HG03575 (cell line): ENCODE data around the gene DNAJC5.
"Not testable (repeated sequence)": the region's sequence is repeated elsewhere in the genome, so short reads cannot be mapped to it uniquely, and the experiment has no call there.

Source experiments
- ATAC-seq: cut with Tn5 transposase; IDR thresholded peaks from one replicate; pipeline ENCODE4 v1.9.1; 2021; ENCODE audit not compliant: unreplicated experiment, insufficient number of reproducible peaks, low FRiP score; ENCODE audit errors: extremely low read depth

Gene DNAJC5

DNA sequence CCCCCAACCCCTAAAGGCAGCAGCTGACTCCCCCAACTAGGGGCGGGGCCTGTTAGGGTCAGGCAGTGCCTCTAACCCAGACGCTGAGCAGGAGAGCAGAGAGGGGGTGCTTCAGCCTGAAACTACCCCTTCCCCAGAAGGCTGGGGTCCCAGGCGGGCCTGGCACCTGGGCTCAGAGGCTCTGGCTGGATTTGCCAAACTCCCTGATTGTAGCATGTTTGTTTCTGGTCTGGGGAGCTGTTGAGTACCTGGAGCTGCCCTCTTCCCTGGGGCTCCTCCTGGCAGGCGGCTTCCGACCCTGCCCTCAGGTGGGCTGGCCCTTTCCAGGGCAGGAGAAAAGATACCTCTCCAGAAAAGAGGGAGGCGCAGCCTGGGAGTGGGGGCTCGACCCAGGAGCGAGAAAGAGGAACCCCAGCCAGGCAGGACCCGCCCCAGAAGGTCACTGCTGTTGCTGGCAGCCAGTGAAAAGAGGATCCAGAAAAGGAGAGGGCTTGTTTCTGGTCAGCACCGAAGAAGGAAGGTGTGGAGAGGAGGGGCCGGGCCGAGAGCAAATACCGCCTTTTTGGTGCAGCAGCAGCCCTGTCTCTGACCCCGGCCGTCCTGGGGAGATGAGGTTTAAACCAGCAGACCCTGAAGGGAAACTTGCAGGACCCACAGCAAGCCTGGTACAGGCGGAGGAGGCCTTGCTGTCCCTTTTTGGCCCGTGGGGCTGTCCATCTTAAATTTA is 34.4 kb upstream of the DNAJC5 start:
- no peak for ATAC-seq

DNA sequence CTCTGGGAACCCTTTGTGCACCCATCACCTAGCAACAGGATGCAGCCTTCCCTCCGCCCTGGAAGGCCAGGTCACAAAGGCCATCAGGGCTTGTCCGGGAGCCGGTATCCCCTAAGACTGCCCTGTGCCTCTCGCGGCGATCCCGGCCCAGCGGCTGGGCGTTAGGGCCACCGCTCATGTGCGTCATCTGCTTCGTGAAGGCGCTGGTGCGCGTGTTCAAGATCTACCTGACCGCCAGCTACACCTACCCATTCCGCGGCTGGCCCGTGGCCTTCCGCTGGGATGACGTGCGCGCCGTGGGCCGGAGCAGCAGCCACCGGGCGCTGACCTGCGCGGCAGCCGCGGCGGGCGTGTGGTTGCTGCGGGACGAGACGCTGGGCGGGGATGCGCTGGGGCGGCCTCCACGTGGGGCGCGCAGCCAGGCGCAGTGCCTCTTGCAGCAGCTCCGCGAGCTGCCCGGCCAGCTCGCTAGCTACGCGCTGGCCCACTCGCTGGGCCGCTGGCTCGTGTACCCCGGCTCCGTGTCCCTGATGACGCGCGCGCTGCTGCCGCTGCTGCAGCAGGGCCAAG is 33.5 kb upstream of the DNAJC5 start, which contains the start of gene ABHD16B:
Gene ABHD16B, plus strand, starts transcription at position 134 of the 570 bp plus-strand sequence. Its CDS starts 43 bp downstream, at position 177.
- ATAC-seq, result no peak

DNA sequence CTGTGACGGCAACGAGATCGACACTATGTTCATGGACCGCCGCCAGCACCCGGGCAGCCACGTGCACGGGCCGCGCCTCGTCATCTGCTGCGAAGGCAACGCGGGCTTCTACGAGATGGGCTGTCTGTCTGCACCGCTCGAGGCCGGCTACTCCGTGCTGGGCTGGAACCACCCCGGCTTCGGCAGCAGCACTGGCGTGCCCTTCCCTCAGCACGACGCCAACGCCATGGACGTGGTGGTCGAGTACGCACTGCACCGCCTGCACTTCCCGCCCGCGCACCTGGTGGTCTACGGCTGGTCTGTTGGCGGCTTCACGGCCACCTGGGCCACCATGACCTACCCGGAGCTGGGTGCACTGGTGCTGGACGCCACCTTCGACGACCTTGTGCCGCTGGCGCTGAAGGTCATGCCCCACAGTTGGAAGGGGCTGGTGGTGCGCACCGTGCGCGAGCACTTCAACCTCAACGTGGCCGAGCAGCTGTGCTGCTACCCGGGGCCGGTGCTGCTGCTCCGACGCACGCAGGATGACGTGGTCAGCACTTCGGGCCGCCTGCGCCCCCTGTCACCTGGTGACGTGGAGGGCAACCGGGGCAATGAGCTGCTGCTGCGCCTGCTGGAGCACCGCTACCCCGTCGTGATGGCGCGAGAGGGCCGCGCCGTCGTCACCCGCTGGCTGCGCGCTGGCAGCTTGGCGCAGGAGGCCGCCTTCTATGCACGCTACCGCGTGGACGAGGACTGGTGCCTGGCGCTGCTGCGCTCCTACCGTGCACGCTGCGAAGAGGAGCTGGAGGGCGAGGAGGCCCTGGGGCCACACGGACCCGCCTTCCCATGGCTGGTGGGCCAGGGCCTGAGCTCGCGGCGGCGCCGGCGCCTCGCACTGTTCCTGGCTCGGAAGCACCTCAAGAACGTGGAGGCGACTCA is 32.7 kb upstream of the DNAJC5 start:
- ATAC-seq, result no peak

DNA sequence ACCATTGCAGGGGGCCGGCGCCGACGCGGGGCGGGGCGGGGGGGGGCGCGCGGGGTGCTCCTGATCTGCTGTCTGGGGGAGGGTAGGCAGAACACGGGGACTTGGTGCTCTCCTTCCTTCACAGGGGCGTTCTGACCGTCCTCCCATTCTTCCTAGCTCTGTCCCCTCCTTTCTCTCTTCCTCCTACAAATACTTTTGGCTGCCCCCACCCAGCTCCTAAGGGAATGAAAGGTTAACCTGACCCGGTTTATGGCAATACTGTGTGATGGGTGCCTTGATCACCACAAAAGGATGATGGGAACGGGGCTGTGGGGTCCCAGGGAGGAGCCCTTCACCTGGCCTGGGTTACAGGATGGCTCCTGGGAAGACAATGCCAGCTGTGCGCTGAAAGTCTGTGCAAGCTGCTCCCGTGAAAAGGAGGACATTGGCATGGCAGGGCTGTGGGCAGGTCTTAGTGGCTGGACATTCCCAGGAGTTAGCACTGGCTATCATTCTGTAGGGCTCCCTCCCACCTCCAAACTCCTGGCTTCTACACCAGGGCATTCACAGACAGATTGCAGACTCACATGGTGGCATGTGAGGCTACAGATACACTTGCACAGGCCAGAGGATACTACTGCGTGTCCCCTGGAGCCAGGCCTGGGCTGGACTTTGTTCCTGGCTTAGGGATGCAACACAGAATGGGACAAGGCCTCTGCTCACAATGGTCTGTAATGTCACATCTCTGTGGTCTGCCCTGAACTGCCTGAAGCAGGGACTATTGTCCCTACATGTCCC is 31.7 kb upstream of the DNAJC5 start:
- ATAC-seq, result no peak

DNA sequence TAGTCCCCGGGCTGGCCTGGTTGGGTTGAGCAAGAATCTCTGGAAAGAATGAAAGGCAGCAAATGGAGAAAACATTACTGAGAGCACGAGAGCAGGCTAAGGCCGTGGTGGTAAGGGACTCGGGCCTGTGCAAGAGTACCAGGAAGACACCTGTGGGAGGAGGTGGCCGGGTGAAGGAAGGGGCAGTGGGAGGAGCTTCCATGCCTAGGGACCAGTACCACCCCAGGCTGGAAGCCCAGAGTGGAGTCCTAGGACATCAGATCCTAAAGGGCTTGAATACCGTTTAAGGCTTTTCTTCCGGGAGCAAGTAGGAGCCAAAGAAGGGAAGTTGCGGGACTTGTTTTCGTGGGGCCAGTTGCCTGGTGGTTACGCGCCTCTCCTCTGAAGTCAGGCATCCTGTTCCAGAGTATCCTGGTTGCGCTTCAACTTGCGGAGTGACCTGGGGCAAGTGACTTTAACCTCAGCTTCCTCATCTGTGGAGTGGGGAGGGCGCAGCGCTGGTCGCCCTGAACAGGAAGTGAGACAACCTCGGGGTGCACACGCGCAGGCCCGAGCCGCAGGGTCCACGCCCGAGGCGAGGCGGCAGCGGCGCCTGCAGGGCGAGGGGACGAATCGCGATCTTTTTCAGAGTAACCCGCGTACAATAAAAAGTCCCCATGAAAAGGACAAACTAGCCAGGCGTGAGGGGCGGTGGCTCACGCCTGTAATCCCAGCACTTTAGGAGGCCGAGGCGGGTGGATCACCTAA is 31.0 kb upstream of the DNAJC5 start:
- ATAC-seq, result no peak

DNA sequence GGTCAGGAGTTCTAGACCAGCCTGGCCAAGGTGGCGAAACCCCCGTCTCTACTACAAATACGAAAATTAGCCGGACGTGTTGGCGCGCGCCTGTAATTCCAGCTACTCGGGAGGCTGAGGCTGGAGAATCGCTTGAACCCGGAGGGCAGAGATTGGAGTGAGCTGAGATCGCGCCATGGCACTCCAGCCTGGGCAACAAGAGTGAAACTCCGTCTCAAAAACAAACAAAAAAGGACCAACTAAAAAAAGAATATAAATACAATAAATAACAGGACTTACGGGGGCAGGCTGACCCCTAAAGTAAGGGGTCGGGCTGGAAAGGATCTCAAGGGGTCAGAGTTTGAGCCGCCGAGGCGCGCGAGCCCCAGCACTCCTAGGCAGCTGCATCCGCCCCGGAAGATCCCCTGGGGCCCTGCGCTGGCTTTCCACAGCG is 30.4 kb upstream of the DNAJC5 start:
- ATAC-seq, result no peak

DNA sequence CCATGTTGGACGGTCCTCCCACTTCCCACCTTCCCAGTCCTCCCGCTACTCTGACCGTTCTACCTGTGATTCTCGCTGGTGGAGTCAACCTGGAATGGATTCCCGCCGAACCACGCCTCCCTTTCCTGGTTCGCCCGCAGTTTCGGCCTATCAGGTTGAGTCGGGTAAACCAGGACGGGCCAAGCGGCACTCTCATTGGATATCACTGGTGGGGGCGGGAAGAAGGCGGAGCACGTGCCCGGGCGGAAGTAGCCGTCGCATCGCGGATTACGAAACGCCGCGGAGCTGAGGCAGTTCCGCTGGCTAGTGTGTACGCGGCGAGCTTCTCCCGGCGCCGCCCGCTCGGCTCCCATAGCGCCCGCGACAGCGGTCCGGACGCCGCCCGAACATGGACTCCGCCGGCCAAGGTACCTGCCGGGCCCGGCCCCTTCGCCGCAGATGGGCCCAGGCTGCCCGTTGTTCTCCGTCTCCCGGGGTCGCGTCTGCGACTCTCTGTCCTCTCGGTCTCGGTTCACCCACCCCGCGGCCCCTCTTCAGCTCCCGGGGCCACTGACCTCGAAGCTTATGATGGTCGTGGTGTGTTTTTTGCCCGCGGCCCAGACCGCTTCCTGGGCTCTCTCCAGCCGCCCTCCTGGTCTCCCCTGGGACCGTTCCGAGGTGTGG is 29.8 kb upstream of the DNAJC5 start, which contains the start of gene TPD52L2:
Gene TPD52L2, plus strand, starts transcription at position 293 of the 663 bp plus-strand sequence. Its CDS starts 96 bp downstream, at position 389.
- ATAC-seq, result no peak

DNA sequence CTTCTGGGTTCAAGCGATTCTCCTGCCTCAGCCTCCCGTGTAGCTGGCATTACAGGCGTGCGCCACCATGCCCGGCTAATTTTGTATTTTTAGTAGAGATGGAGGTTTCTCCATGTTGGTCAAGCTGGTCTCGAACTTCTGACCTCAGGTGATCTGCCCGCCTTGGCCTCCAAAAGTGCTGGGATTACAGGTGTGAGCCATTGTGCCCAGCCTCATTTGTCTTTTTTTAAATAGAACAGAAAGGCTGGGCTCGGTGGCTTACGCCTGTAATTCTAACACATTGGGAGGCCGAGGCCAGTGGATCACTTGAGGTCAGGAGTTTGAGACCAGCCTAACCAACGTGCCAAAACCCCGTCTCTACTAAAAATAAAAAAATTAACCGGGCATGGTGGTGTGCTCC is 27.9 kb upstream of the DNAJC5 start:
- not testable (repeated sequence) for ATAC-seq

DNA sequence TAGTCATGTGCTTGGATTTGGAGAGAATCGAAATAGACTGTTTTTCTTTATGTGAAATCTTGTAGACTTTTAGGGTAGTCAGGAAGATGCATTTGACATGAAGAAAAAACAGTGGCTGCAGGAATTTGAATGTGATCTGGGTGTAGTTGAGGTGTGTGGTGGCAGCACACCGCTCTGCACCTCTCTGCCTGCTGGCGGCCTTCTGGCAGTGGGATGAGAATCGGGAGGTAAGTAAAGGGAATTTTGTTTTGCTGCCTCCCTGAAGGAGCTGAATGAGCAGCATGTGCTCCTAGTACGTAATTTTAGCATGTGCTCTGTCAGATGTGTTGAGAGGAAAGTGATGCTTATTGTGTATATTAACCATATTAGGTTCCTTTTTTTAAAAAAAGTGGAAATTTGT is 26.7 kb upstream of the DNAJC5 start:
- ATAC-seq, result no peak

DNA sequence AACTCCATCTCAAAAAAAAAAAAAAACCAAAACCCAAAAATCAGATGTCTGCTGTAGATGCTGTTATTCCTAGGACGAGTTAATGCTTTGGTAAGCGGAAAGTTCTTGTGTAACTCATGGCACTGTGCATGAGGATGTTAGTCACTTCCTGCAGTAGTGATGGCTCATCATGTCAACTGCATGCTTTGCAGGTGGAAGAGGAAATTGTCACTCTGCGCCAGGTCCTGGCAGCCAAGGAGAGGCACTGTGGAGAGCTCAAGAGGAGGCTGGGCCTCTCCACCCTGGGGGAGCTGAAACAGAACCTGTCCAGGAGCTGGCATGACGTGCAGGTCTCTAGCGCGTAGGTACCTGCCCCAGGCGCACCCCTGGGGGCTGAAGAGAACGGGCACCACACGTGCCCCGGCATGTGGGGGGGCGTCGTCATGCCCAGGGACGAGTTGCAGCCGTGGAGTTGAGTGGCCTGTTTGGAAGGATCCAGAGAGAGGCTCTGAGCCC is 21.4 kb upstream of the DNAJC5 start:
- ATAC-seq, result no peak

DNA sequence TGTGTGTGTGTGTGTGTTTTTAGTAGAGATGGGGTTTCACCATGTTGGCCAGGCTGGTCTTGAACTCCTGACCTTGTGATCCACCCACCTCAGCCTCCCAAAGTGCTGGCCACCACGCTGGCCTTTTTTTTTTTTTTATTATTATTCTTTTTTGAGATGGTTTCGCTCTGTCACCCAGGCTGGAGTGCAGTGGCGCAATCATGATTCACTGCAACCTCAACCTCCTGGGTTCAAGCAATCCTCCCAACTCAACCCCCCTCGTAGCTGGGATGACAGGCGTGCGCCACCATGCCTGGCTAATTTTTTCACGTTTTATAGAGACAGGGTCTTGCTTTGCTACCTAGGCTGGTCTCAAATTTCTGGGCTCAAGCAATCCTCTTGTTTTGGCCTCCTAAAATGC is 20.7 kb upstream of the DNAJC5 start:
- ATAC-seq, result not testable (repeated sequence)

DNA sequence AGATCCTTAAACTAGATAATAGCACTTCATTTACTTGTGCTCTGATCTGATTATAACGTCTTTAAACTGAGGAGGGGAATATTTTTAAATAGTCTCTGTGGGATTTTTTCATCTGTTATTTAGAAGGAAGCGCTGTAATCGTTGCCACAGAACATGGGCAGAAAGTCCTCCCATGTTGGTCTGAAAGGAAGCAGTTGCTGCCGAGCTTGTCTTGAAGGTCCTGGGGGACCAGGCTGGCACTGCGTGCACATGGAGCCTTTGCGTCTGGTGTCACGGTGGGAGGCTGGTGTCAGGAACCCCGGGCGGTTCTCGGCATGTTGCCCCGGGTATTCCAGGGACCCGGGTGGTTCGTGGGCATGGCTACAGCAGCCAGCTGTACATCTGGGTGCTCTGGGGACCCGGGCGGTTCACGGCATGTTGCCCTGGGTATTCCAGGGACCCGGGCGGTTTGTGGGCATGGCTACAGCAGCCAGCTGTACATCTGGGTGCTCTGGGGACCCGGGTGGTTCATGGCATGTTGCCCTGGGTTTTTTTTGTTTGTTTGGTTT is 18.4 kb upstream of the DNAJC5 start:
- ATAC-seq, result no peak

DNA sequence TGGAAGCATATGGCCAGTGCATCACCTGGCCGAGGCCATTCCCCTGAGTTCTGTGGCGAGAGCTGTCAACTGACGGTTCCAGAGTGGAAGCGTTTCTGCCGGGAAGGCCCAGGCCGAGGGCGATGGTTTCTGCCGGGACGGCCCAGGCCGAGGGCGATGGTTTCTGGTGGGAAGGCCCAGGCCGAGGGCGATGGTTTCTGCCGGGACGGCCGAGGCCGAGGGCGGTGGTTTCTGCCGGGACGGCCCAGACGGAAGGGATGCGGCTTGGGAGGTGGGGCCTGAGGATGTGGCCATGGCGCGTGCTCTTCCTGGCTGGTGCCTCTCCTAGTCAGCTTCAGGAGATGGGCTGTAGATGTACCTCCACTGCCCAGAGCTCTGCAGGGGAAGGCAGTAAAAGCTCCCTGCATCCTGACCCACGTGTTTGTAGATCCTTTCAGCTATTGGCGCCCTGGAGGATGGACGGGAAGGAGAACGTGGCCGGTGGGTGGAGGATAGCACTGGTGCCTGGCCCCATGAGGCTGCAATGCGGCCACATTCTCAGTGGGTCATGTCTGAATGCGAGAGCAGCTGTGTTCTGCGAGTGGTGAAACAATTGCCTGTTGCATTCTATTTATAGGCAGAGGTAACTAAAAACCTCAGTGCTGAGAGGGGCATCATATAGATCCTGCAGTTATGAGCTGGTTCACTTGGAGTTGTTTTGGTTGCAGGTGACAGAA is 17.0 kb upstream of the DNAJC5 start:
- no peak for ATAC-seq

DNA sequence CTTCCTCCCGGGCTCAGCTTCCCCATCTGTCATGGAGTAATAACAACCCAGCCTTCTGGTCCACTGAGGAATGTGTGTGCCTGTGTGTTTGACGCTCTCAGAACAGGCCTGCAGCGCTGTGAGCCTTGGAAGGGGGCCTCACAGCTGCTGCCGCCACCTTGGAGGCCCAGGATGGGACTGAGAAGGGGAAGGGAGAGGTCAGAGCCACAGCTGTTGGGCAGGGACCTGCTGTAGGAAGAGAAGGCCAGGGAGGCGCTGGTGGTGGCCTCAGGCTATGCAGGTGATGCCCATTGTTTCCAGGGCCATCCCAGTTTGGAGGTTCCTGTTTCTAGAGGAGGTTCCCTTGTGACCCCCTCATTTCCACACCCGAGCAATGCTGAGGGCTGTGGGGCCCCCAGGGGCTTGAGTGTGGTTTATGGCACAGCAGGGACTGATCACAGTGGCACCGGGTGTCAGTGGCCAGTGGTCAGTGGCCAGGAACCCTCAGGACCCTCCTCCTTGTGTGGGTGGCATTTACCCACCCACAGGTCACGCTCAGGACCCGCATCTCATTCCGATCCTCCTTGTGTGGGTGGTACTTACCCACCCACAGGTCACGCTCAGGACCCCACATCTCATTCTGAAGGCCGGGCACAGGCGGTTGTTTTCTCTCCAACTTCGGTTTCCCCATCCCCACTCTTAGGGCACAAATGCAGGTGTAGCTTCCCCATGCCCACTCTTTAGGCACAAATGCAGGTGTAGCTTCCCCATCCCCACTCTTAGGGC is 15.8 kb upstream of the DNAJC5 start:
- no peak for ATAC-seq

DNA sequence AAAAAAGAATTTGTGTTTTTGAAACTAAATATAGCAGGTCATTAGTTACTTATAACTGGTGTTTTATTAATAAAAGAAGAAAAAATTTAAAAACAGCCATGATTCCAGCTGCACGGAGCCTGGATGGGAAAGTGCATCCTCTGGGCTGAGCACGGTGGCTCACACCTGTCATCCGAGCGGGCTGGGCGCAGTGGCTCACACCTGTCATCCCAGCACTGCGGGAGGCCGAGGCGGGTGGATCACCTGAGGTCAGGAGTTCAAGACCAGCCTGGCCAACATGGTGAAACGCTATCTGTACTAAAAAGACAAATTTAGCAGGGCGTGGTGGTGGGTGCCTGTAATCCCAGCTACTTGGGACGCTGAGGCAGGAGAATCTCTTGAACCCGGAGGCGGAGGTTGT is 14.0 kb upstream of the DNAJC5 start:
- not testable (repeated sequence) for ATAC-seq
